ENCODE measurements around the gene KRTAP17-1. TPM values are rescaled to one million over a fixed set of nuclear protein-coding genes. Genes with fewer than 3 reads are reported as not detected.

The KRTAP17-1 gene
- total RNA-seq, 2 experiments from 2014 or later = not detected

- intact Hi-C loops (cut with micrococcal nuclease; ENCODE audit: unreplicated experiment) = no loop called here
- no peak for DNase-seq (ENCODE audit: low spot score)
- H3K36me3 ChIP-seq (ENCODE audit: insufficient read depth, low read length) = no peaks in the 10 kb centered on the region
- BruUV-seq (replicated peaks) = no TSS peak
- H3K9me3 ChIP-seq (ENCODE audit: low read length) = no peaks in the 10 kb centered on the region
- TF ChIP-seq EZH2phosphoT487 (IDR thresholded peaks at IDR 0.05; ENCODE audit: borderline replicate concordance, low read depth, low read length) = no peak
- no peak for TF ChIP-seq CTCF (conservative IDR thresholded peaks at IDR 0.05; ENCODE audit: low read length)
- no peak overlapping the region for H2AFZ ChIP-seq (ENCODE audit: low read length)
- H3K9me2 ChIP-seq (ENCODE audit: insufficient read depth, low read length) = no peaks in the 10 kb centered on the region
- POLR2A ChIA-PET = no interaction called here
- no peak overlapping the region for H3K4me3 ChIP-seq (ENCODE audit: low read depth, low read length, poor library complexity, severe bottlenecking)
- H4K20me1 ChIP-seq (ENCODE audit: insufficient read depth, low read length) = no peaks in the 10 kb centered on the region
- no peaks in the 10 kb centered on the region for H3K4me1 ChIP-seq (ENCODE audit: insufficient read depth, low read length, poor library complexity, severe bottlenecking)
- no peak overlapping the region for H3K27ac ChIP-seq (ENCODE audit: low read depth, low read length, poor library complexity, severe bottlenecking)
- CTCF ChIA-PET (ENCODE audit: unreplicated experiment) = no interaction called here
- H3K4me2 ChIP-seq (ENCODE audit: low read length) = no peak overlapping the region
- H3K79me2 ChIP-seq (ENCODE audit: insufficient read depth, low read depth, low read length) = no peaks in the 10 kb centered on the region
Measured at GRCh38 chr17:41287050-41287449, 28.5 kb downstream of the KRTAP17-1 start.

GRCh38 chr17:41284546-41284945 lies 31.0 kb downstream of the KRTAP17-1 start:
- Histone ChIP-seq H3K4me3 (ENCODE audit: low read depth, low read length, poor library complexity, severe bottlenecking) (no peak overlapping the region), H3K27ac (ENCODE audit: low read depth, low read length, poor library complexity, severe bottlenecking) (no peak overlapping the region), H2AFZ (ENCODE audit: low read length) (no peak overlapping the region), H3K9me3 (ENCODE audit: low read length) (no peaks in the 10 kb centered on the region), H3K4me1 (ENCODE audit: insufficient read depth, low read length, poor library complexity, severe bottlenecking) (no peaks in the 10 kb centered on the region), H4K20me1 (ENCODE audit: insufficient read depth, low read length) (no peaks in the 10 kb centered on the region), H3K4me2 (ENCODE audit: low read length) (no peak overlapping the region), H3K36me3 (ENCODE audit: insufficient read depth, low read length) (no peaks in the 10 kb centered on the region), H3K9me2 (ENCODE audit: insufficient read depth, low read length) (no peaks in the 10 kb centered on the region), H3K79me2 (ENCODE audit: insufficient read depth, low read depth, low read length) (no peaks in the 10 kb centered on the region)
- POLR2A ChIA-PET = no interaction called here
- CTCF ChIA-PET (ENCODE audit: unreplicated experiment) = no interaction called here
- TF ChIP-seq CTCF (conservative IDR thresholded peaks at IDR 0.05; ENCODE audit: low read length) (no peak), EZH2phosphoT487 (IDR thresholded peaks at IDR 0.05; ENCODE audit: borderline replicate concordance, low read depth, low read length) (no peak)
- no TSS peak for BruUV-seq (replicated peaks)
- DNase-seq (ENCODE audit: low spot score) = no peak
- intact Hi-C loops (cut with micrococcal nuclease; ENCODE audit: unreplicated experiment) = no loop called here

- Histone ChIP-seq H3K9me3 (ENCODE audit: low read length) (no peaks in the 10 kb centered on the region), H3K36me3 (ENCODE audit: insufficient read depth, low read length) (no peaks in the 10 kb centered on the region), H3K4me2 (ENCODE audit: low read length) (no peak overlapping the region), H3K9me2 (ENCODE audit: insufficient read depth, low read length) (no peaks in the 10 kb centered on the region), H4K20me1 (ENCODE audit: insufficient read depth, low read length) (no peaks in the 10 kb centered on the region), H3K27ac (ENCODE audit: low read depth, low read length, poor library complexity, severe bottlenecking) (no peak overlapping the region), H3K4me3 (ENCODE audit: low read depth, low read length, poor library complexity, severe bottlenecking) (no peak overlapping the region), H2AFZ (ENCODE audit: low read length) (no peak overlapping the region), H3K79me2 (ENCODE audit: insufficient read depth, low read depth, low read length) (no peaks in the 10 kb centered on the region), H3K4me1 (ENCODE audit: insufficient read depth, low read length, poor library complexity, severe bottlenecking) (no peaks in the 10 kb centered on the region)
- intact Hi-C loops (cut with micrococcal nuclease; ENCODE audit: unreplicated experiment) = no loop called here
- ChIA-PET CTCF (ENCODE audit: unreplicated experiment) (no interaction called here), POLR2A (interaction anchor here (0.6 kb wide), 1 partner anchor 75 kb away, joined by 3 read pairs; no protein-coding TSS in a partner anchor)
- DNase-seq (ENCODE audit: low spot score) = no peak
- no peak for TF ChIP-seq CTCF (conservative IDR thresholded peaks at IDR 0.05; ENCODE audit: low read length)
- TF ChIP-seq EZH2phosphoT487 (IDR thresholded peaks at IDR 0.05; ENCODE audit: borderline replicate concordance, low read depth, low read length) = no peak
- no TSS peak for BruUV-seq (replicated peaks)
Measured at GRCh38 chr17:41284043-41284442, 31.5 kb downstream of the KRTAP17-1 start.

All from OCI-LY7 (cell line).